ENCODE results near the gene SRA1.

DNA sequence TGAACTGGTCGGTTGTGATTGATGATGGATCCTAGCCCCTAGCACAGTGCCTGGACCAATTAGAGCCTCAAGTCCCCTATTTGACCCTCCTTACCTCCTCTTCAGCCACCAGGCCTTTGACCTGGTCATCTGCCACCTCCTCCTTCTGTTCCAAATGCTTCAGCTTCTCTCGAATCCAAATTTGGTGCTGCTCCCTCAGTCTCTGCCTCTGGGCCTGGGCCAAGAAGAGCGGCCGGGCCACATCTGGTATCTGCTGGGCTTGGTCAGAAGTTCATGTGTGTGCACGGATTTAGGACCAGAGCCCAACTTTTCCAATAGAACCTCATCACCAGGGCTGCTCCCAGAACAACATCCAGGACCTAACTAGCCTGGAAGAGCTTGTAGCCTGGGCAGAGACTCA, 13.8 kb upstream of the SRA1 start:
- TF ChIP-seq, protein P1, sequence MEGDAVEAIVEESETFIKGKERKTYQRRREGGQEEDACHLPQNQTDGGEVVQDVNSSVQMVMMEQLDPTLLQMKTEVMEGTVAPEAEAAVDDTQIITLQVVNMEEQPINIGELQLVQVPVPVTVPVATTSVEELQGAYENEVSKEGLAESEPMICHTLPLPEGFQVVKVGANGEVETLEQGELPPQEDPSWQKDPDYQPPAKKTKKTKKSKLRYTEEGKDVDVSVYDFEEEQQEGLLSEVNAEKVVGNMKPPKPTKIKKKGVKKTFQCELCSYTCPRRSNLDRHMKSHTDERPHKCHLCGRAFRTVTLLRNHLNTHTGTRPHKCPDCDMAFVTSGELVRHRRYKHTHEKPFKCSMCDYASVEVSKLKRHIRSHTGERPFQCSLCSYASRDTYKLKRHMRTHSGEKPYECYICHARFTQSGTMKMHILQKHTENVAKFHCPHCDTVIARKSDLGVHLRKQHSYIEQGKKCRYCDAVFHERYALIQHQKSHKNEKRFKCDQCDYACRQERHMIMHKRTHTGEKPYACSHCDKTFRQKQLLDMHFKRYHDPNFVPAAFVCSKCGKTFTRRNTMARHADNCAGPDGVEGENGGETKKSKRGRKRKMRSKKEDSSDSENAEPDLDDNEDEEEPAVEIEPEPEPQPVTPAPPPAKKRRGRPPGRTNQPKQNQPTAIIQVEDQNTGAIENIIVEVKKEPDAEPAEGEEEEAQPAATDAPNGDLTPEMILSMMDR (IDR thresholded peaks at IDR 0.05) = no peak
- TF ChIP-seq POLR2A (IDR thresholded peaks at IDR 0.05) = no peak
